CD1c-positive myeloid dendritic cell (primary cell): ENCODE measurements around the gene SYT13.
"Not testable (repeated sequence)": the region's sequence is repeated elsewhere in the genome, so short reads cannot be mapped to it uniquely, and the experiment has no call there.

Source experiments
- DNase-seq: peaks from one replicate; pipeline ENCODE4 v3.0.0-alpha.2; 2016; ENCODE audit errors: extremely low spot score

The SYT13 gene

DNA sequence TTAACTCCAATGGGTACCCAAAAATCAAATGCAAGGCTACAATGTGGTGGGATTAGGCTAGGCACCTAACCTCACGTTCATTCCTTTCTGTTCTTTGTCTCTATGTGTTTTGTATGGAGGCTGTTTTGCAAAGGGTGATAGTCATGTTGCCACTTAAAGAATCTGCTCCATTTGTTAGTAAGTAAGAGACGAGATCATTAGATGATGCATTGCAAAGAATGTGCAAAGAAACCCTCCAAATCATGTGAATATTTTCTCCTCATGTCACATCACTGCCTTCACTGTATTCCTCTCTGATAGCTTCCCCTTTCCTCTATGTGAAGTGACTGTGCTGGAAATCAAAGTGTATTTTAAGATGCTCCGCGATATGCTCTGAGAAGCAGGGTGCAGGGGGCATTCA, 11.9 kb downstream of the SYT13 start:
- no peak for DNase-seq

DNA sequence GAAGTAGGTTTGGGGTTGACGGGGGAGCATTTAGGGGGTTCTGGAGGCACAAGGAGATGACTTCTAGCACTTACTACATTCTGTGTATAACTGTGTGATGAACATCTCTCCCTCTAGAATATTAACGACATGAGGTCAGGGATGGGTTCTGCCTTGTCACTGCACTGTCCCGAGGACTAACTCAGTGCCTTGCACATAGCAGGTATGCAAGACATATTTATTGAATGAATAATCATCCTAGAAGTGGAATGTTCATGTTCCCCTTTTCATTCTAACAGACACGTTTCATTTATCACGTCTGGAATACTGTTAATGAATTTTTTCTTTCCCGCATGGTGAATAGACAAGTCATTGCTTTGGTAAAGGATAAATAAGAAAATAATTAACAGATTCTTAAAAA, 12.6 kb downstream of the SYT13 start:
- no peak for DNase-seq

- no peak for DNase-seq
These were observed 13.4 kb downstream of the SYT13 start for GRCh38 chr11:45272701-45273100.

- no peak for DNase-seq
These were observed 15.0 kb downstream of the SYT13 start for GRCh38 chr11:45270946-45271716.

DNA sequence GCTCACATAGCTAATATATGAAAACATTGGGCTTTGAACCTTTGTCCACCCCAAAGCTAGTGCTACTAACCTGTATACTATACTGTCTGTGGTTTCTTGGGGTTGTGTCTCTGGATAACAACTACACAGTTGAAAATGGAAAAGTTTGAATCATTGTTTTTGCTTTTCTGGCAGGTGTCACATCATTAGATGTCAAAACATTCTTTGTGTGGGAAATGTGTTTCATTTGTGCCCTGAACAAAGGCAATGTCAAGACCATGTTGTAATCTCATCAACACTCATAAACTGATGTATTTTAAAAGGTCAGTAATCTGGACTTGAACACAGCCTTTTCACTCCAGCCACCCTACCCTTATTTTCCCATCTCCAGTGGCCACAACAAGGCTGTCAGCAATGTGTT, 16.5 kb downstream of the SYT13 start:
- DNase-seq = no peak

DNA sequence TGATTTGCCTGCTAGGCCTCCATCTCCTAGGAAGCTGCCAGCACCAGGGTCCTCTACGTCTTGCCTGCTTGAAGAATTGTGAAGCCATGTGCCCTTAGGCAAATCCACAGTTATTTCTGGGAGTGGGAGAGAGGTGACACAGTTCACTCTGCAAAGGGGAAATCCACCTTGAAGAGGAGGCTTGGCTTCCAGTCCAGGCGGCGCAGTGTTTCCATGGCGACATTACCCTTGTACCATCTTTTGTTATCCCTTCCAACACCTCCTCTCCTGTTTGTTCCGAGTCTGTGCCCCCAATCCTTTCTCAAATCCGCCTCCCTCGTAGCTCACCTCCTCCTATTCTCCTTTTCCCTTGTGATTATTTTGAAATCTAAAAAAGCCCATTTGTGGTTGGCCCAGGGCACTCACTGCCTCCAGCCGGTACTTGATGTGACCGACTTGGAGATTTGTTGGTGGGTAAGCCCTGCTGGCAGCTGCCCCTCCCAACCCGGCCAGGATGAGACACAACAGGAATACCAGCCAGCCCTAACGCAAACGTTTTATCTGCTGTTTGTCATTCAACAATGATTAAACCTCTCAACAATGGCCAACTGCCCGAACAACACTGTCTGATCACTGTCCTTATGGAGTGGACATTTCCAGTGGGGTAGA, 18.4 kb downstream of the SYT13 start:
- no peak for DNase-seq

DNA sequence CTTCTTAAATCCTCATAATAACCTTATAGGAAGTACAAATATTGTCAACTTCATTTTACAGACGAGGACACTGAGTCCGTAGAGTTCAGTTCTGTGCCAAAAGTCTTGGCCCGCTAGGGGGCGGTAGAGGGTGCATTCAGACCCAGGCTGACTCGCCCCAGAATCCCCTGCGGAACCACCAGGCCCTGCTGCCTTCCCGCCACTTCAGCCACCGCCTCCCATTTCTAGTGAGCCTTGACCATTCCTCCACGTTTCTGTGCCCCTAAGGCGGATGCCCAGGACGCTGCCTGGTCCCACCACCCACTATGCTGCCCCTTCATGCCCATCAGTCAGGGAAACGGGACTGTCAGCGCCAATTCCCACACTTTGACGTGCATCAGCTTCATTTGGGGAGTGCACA, 19.1 kb downstream of the SYT13 start:
- DNase-seq = no peak

- DNase-seq = no peak
These were observed 19.5 kb downstream of the SYT13 start for GRCh38 chr11:45266676-45267020.

- no peak for DNase-seq
These were observed 20.0 kb downstream of the SYT13 start for GRCh38 chr11:45265969-45266675.

DNA sequence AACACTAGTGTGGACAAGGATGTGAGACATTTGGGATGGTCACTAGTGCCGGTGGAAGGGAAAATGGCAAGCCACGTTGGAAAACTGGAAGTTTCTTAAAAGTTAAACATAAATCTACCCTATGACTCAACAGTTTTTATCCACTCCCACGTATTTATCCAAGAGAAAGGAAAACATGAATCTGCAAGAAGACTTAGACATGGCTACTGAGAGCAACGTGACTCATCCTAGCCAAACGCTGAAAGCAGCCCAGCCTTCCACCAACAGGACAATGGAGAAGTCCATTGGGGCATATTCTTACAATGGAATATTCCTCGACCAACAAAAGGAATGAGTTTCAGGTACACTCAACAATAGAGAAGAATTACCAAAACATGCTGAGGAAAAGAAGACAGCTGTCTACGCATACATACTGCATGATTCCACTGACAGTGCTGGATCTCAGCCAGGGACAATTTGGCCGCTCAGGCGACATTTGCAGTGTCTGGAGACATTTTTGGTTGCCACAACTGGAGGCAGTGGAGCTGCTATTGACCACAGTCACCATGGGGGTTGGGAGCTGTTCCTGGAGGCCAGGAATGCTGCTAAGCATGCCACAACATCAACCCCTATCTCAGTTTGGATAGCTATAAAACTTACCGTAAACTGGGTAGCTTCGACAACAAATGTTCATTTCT, 21.2 kb downstream of the SYT13 start:
- no peak for DNase-seq

DNA sequence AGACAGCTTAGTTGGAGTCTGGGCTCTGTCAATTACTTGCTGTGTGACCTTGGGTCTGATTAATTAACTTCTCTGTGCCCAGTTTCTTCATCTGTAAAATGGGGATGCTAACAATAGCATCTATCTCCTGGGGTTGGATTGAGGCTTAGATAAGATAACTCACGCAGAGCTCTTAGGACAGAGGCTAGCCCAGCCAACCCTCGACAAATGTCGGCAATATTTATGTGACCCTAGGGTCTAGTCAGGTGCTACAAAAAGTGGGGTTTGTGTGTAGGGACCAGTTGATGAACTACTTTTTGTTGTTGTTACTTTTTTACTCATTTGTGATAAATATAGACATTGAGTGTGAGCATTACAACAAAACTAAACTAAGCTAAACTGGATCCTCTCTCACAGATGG, 22.4 kb downstream of the SYT13 start:
- no peak for DNase-seq

- DNase-seq = no peak
These were observed 23.2 kb downstream of the SYT13 start for GRCh38 chr11:45262900-45263299.

DNA sequence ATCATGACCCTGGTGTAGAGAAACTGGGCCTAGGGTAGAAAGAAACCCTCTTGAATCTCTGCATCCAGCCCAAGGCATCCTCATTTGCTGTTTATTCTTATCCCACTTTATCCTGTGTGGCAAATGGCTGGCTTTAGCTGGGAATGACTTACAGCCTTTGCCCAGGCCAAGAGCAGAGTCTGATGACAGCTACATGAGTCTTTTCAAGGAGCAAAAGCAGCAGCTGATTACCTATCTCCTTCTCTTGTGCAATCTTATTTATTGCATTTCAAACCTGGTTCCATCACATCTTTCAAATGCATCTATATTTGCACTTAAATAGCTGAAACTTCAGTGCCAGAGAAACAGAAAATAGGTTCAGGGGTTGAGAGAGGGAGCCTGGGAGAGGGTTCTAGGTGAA, 26.1 kb downstream of the SYT13 start:
- no peak for DNase-seq

GRCh38 chr11:45259592-45259991, 26.5 kb downstream of the SYT13 start:
- no peak for DNase-seq

GRCh38 chr11:45258982-45259530, 27.1 kb downstream of the SYT13 start:
- no peak for DNase-seq

DNA sequence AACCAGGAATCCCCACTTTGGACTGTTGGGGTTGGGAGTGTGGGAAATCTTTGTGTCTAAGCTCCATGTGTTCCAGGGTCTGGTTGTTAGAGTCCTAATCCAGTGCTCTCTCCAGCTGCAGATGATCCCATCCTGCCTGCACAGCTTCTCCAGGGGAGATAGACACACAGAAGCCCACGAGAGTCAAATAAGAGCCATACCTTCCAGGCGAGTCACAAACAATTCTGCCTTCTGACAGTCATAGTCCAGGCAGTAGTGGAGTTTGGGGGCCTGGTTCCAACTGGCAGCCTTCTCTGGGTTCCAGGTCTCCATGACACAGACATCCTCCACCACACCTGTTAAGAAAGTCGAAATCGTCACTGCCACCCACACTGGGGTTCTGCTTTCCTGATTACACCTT, 32.1 kb downstream of the SYT13 start:
- no peak for DNase-seq

DNA sequence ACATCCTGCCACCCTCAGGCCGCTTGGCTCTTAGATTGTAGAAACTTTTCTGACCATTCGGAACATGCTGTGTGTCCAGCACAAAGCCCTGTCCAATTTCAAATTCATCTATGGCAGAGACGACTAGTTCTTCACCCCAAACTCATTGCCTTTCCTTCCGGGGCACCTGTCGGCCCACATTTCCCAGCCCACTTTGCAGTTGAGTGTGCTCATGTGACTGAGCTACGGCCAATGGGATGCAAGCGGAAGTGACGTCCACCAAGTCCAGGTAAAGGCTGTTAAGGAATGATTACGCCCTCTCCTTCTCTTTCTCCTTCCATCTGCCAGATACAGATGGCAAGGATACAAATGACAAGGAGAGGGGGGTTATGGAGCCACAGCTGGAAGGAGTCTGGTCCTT, 32.5 kb downstream of the SYT13 start:
- no peak for DNase-seq

- DNase-seq = no peak
These were observed 33.3 kb downstream of the SYT13 start for GRCh38 chr11:45252877-45253276.

GRCh38 chr11:45252134-45252856, 33.8 kb downstream of the SYT13 start:
- DNase-seq = no peak

DNA sequence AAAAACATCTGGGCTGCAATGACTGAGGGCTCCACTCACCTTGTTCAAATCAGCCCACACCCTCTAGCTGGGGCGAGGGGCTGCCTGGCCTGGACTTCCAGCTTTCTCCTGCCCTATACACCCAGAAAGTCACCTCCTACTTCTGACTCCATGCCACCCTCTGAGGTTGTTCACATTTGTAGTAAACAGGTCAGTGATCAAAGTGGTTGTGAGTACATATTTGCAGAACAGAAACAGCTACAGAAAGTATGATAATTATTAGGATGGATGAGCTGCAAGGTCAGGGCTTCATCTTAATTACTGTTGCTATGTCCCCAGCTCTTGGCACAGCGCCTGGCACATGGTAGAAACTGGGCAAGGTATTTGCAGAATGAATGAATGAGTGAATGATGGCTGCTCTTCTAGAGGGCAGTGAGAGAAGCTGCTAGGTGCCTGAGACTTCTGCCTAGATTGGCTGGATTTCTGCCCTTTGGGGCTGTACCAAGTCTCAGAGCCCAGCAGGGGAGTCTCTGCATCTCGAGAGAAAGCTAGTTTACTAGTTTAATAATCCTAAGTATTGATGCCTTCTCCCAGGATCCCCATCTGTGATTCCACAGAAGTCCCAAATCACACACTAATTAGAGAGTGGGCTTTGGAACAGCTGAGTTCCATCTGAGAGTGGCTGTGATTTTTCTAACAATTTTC, 36.0 kb downstream of the SYT13 start:
- DNase-seq = no peak

DNA sequence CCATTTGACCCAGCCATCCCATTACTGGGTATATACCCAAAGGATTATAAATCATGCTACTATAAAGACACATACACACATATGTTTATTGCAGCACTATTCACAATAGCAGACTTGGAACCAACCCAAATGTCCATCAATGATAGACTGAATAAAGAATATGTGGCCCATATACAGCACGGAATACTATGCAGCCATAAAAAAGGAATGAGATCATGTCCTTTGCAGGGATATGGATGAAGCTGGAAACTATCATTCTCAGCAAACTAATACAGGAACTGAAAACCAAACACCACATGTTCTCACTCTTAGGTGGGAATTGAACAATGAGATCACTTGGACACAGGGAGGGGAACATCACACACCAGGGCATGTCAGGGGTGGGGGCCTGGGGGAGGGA, 36.8 kb downstream of the SYT13 start:
- DNase-seq = not testable (repeated sequence)
